SK-N-MC (cell line): ENCODE results near the gene PALD1.

ENCODE experiments used
- DNase-seq: peaks from one replicate; pipeline ENCODE4 v3.0.0-alpha.2; 2011; ENCODE audit warnings: low read depth, low spot score
- H3K27ac ChIP-seq: fragments of 200-600 bp; sonication (generic); 2 replicates; pipeline ENCODE4 v1.5.1; 2016; ENCODE audit warnings: mixed run types
- H3K36me3 ChIP-seq: fragments of 200-600 bp; sonication (generic); 2 replicates; pipeline ENCODE4 v1.6.1; 2017; ENCODE audit warnings: antibody characterized with exemption, low read length, mixed read lengths; ENCODE audit not compliant: insufficient read depth
- H3K4me3 ChIP-seq: fragments of 200-600 bp; sonication (generic); 2 replicates; pipeline ENCODE4 v1.5.1; 2016
- H3K9ac ChIP-seq: fragments of 200-600 bp; sonication (generic); 2 replicates; pipeline ENCODE4 v1.8.0; 2017; ENCODE audit warnings: mixed run types, mixed read lengths; ENCODE audit not compliant: insufficient read length
- H3K9me3 ChIP-seq: fragments of 200-600 bp; sonication (generic); 2 replicates; pipeline ENCODE4 v1.6.1; 2017; ENCODE audit warnings: low read depth, mild to moderate bottlenecking, antibody characterized with exemption, low read length, moderate library complexity, mixed read lengths
- EZH2 ChIP-seq: fragments of 200-600 bp; sonication (generic); IDR thresholded peaks from one replicate; pipeline ENCODE4 v1.6.1; 2017; ENCODE audit warnings: antibody characterized with exemption
- FOXP2 ChIP-seq: optimal IDR thresholded peaks from 2 replicates; pipeline ENCODE3; 2011; ENCODE audit warnings: mild to moderate bottlenecking, moderate library complexity; ENCODE audit not compliant: insufficient read depth; ENCODE audit errors: extremely low read length, control extremely low read depth
- POLR2AphosphoS5 ChIP-seq: IDR thresholded peaks from 2 replicates; pipeline ENCODE4 v1.6.1; 2012; ENCODE audit warnings: mild to moderate bottlenecking, low read depth, low read length, borderline replicate concordance

The PALD1 gene

GRCh38 chr10:70507966-70508365 lies 29.4 kb downstream of the PALD1 start:
- H3K27ac ChIP-seq: no peak overlapping the region
- TF ChIP-seq EZH2 (no peak), POLR2AphosphoS5 (no peak), FOXP2 (no peak)
- DNase-seq: no peak
- H3K36me3 ChIP-seq: no peaks in the 10 kb centered on the region
- H3K9me3 ChIP-seq: no peaks in the 10 kb centered on the region
- H3K4me3 ChIP-seq: no peak overlapping the region
- no peak overlapping the region for H3K9ac ChIP-seq

GRCh38 chr10:70508912-70509756 lies 30.6 kb downstream of the PALD1 start:
- Histone ChIP-seq H3K27ac (no peak overlapping the region), H3K9me3 (no peaks in the 10 kb centered on the region), H3K4me3 (no peak overlapping the region), H3K9ac (no peak overlapping the region), H3K36me3 (no peaks in the 10 kb centered on the region)
- TF ChIP-seq POLR2AphosphoS5 (no peak), EZH2 (no peak), FOXP2 (no peak)
- DNase-seq: no peak

DNA sequence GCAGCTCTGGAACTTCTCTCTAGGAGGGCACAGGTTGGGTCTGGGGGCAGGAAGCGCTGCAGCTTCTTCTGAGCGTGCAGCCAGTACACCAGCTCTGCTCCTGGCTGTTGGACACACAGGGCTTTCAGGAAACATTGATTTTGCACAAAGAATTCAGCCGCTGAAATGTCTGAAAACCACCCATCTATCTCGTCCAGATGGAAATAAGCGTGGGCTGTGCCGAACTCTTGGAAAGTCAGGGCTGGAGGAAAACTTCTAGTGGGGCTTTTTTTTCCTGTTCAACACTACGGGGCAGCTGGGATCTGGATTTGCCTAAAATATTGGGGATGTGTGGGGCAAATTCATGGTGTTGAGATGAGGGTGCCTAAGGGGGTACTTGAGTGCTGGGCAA lies 31.2 kb downstream of the PALD1 start:
- Histone ChIP-seq H3K9me3 (no peaks in the 10 kb centered on the region), H3K9ac (no peak overlapping the region), H3K27ac (no peak overlapping the region), H3K4me3 (no peak overlapping the region), H3K36me3 (no peaks in the 10 kb centered on the region)
- no peak for TF ChIP-seq FOXP2
- TF ChIP-seq POLR2AphosphoS5: no peak
- no peak for TF ChIP-seq EZH2
- DNase-seq: no peak

GRCh38 chr10:70510453-70510852 lies 31.9 kb downstream of the PALD1 start:
- Histone ChIP-seq H3K4me3 (no peak overlapping the region), H3K9me3 (no peaks in the 10 kb centered on the region), H3K9ac (no peak overlapping the region), H3K27ac (no peak overlapping the region), H3K36me3 (no peaks in the 10 kb centered on the region)
- DNase-seq: no peak
- no peak for TF ChIP-seq EZH2
- TF ChIP-seq FOXP2: no peak
- no peak for TF ChIP-seq POLR2AphosphoS5

DNA sequence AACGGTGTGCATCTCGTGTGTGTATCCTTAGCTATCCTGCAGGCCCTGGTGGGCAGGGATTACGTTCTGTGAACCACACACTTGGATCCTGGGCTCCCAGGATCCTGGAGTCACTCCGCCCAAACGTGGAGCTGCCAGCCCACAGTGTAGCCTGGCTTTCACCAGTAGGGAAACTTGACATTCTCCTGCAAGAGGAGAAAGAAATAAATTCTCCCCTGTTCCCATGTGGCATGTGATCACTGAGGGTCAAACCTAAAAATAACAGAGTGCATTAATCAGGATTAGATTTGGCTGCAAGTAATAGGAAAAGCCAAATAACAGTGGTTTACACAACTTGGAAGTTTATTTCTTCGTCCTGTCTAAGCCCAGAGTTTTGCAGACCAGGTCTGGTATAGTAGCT lies 32.3 kb downstream of the PALD1 start:
- H3K9ac ChIP-seq: no peak overlapping the region
- no peak for TF ChIP-seq FOXP2
- TF ChIP-seq EZH2: no peak
- TF ChIP-seq POLR2AphosphoS5: no peak
- DNase-seq: no peak
- H3K36me3 ChIP-seq: no peaks in the 10 kb centered on the region
- H3K4me3 ChIP-seq: no peak overlapping the region
- no peak overlapping the region for H3K27ac ChIP-seq
- H3K9me3 ChIP-seq: no peaks in the 10 kb centered on the region

- H3K36me3 ChIP-seq: no peaks in the 10 kb centered on the region
- DNase-seq: no peak
- TF ChIP-seq FOXP2 (no peak), EZH2 (no peak), POLR2AphosphoS5 (no peak)
- H3K27ac ChIP-seq: no peak overlapping the region
- H3K9me3 ChIP-seq: no peaks in the 10 kb centered on the region
- H3K9ac ChIP-seq: no peak overlapping the region
- H3K4me3 ChIP-seq: no peak overlapping the region
Measured at GRCh38 chr10:70512149-70512639, 33.6 kb downstream of the PALD1 start.

DNA sequence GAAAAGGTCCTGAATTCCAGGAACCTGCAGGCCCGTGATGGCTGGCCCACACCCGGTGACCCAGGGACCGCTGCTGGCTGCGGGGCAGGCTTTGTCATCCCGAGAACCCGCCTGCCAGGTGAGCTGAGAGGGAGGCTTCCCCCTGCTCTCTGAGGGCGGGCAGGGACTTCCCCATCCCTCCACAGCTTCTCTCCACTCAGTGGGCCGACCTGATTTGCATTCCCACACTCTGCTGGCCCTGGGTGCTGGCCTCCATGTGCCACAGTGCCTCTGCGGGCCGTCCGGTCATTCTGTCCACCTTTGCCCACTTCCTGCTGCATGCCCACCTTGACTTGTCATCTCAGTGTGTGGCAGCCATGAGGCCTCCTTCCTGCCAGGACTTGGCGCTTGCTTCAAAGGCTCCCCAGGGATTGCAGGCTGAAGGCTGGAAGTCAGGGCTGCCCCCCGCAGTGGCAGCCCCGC lies 35.3 kb downstream of the PALD1 start:
- no peak overlapping the region for H3K9ac ChIP-seq
- no peak for TF ChIP-seq POLR2AphosphoS5
- TF ChIP-seq FOXP2: no peak
- no peak for TF ChIP-seq EZH2
- no peak overlapping the region for H3K27ac ChIP-seq
- H3K9me3 ChIP-seq: no peaks in the 10 kb centered on the region
- H3K36me3 ChIP-seq: no peaks in the 10 kb centered on the region
- no peak overlapping the region for H3K4me3 ChIP-seq
- no peak for DNase-seq

DNA sequence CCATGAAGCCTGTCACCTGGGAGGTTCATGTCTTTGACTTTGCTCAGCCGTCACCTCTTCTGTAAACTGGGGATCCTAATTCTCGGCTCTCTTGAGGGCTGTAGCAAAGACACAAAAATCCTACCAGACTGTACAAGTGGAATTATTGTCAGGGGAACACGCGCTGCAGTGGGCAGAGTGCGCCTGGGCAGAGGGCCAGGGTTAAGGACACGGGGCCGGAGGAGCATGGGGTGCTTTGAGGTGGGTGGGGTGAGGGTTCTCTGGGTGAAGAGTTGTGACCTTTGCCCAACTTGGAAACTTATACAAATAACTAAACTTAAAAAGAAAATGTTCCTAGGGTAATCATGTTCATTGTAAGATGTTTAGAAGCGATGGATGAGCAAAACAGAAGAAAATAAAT lies 36.0 kb downstream of the PALD1 start:
- no peak overlapping the region for H3K27ac ChIP-seq
- TF ChIP-seq FOXP2 (no peak), EZH2 (no peak), POLR2AphosphoS5 (no peak)

More for the DNA sequence above, 36.0 kb downstream of the PALD1 start:
- Histone ChIP-seq H3K36me3 (no peaks in the 10 kb centered on the region), H3K4me3 (no peak overlapping the region), H3K9me3 (no peaks in the 10 kb centered on the region), H3K9ac (no peak overlapping the region)
- no peak for DNase-seq
